Non-pigmented ciliary epithelial cell (primary cell): ENCODE data around the gene STXBP5L.
"Not testable (repeated sequence)": the region's sequence is repeated elsewhere in the genome, so short reads cannot be mapped to it uniquely, and the experiment has no call there.

Experiments
- DNase-seq: peaks from one replicate; pipeline ENCODE4 v3.0.0-alpha.2; 2010; ENCODE audit warnings: low read depth

The STXBP5L gene

GRCh38 chr3:120908030-120908794 lies at the start of gene STXBP5L:
STXBP5L (plus strand) TSS chr3:120908205; CDS start chr3:120909579, 1,374 bp downstream.
- DNase-seq: peak; percentile 28

DNA sequence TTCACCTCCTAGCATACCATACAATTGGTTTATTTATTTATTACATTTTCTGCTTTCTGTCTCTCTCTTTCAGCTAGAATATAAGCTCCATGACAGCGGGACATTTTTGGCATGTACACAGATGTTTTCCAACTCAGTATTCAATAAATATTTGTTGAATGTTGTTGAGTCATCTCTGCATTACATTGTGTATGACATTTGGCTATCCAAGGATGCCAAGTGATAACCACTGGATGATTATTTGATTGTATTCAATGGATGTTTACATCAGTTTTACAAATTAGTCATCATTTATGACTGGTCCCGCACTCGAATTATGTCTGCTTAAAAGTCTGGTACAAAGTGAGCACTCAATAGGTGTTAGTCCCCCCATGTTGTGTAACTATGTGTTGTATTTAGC lies 49.5 kb upstream of the STXBP5L start:
- DNase-seq: no peak

DNA sequence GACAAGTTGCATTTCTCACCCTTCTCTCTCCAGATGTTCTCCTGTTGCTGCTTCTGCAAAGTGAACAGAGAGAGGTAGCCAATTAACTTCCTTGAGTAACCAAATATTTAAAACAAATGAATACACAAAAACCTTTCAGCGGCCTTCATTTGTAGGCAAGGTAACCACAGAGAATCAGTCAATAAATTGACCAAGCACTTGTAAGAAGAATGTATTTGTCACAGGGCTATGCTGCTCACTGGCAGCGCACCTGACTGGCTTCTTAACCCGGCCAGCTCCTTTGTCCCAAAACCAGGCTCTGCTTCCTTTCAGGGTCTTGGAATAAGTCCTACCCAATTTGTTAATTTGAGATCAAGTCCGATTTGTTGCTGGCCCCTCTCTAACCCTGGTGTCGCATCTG lies 43.5 kb upstream of the STXBP5L start:
- no peak for DNase-seq

- no peak for DNase-seq
Observed at GRCh38 chr3:120875507-120875906, 32.5 kb upstream of the STXBP5L start.

GRCh38 chr3:120875989-120876388 lies 32.0 kb upstream of the STXBP5L start:
- no peak for DNase-seq

DNA sequence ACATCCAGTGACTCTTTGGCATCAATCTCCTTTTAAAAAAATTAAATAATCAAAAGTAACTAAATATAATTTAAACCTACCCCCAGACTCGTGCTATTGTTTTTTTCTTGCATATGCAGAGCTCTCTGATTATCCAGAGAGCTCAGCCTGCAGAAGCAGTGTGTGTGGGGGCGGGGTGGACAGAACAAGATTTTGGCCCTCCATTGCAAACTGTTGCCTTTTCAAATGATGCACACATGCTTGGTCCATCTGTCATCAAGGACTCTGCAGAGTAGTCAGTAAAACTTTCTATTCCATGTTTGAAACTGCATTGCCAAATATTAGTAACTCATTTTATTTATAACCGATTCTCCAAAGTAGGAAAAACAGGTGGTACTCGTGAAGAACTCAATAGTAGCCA lies 28.6 kb upstream of the STXBP5L start:
- DNase-seq: no peak

DNA sequence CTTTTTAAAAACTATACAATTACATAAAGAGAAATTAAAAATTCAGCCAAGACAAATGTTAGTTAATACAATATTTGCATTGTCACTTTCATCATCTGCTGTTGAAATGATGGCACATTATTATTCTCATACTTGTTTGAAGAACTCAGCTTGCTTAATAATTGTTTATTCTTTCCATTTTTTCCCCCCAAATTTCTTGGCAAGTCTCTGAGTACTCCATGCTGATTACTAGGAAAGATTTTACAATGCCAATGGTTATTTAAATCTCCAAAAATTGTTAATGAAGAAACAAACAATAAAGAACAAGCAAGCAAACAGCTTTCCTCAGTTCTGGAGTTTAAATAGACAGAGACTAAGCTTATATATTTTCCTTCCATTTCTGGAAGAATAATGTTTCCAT lies 15.1 kb upstream of the STXBP5L start:
- DNase-seq: no peak

- no peak for DNase-seq
Observed at GRCh38 chr3:120894316-120895057, 13.5 kb upstream of the STXBP5L start.

GRCh38 chr3:120901716-120902115 lies 6.3 kb upstream of the STXBP5L start:
- not testable (repeated sequence) for DNase-seq

- DNase-seq: no peak
Observed at GRCh38 chr3:120903221-120903620, 4.8 kb upstream of the STXBP5L start.

- no peak for DNase-seq
Observed at GRCh38 chr3:120907659-120908029, 361 bp upstream of the STXBP5L start.

- no peak for DNase-seq
Observed at GRCh38 chr3:120908795-120909601, 993 bp downstream of the STXBP5L start.

DNA sequence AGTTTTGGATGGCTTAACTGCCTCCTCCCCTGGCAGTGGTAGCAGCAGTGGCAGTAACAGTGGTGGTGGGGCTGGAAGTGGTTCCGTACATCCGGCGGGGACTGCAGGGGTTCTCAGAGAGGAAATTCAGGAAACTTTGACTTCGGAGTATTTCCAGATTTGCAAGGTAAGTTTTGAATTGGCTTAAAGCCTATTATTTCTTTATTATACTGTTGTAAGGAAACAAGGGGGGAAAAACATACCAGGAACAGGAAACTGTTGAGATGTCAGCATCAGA lies 1.5 kb downstream of the STXBP5L start:
- DNase-seq: no peak

- DNase-seq: no peak
Observed at GRCh38 chr3:120926146-120926545, 18.1 kb downstream of the STXBP5L start.

GRCh38 chr3:120928991-120929390 lies 21.0 kb downstream of the STXBP5L start:
- DNase-seq: no peak

- DNase-seq: no peak
Observed at GRCh38 chr3:120931593-120931992, 23.6 kb downstream of the STXBP5L start.

GRCh38 chr3:120956143-120956542 lies 48.1 kb downstream of the STXBP5L start:
- no peak for DNase-seq

GRCh38 chr3:120982608-120983320 lies 74.8 kb downstream of the STXBP5L start:
- no peak for DNase-seq

- no peak for DNase-seq
Observed at GRCh38 chr3:120983321-120983665, 75.3 kb downstream of the STXBP5L start.

DNA sequence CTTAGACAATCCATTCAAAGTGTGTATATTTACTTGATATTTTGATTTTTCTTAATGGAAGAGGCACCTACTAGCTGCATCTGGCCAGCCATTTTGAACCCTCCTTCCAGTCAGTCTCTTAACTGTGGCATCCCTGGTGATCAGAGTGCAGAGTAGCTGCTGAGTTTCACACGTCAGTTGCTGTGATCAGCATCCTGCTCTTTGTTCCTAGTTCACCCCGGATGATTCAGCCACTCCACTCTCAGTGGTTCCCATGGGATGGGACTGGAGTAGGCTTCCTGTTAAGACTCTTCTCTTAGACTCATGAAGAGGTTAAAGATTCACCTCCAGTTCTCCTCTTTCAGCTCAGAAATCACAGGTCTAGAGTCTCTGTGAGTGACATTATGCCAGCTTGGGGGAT lies 75.8 kb downstream of the STXBP5L start:
- no peak for DNase-seq

- no peak for DNase-seq
Observed at GRCh38 chr3:120985242-120985641, 77.2 kb downstream of the STXBP5L start.

- no peak for DNase-seq
Observed at GRCh38 chr3:120988994-120989393, 81.0 kb downstream of the STXBP5L start.
